ENCODE measurements around the gene KRT35.
"Not testable (repeated sequence)": the region's sequence is repeated elsewhere in the genome, so short reads cannot be mapped to it uniquely, and the experiment has no call there.

Gene KRT35

DNA sequence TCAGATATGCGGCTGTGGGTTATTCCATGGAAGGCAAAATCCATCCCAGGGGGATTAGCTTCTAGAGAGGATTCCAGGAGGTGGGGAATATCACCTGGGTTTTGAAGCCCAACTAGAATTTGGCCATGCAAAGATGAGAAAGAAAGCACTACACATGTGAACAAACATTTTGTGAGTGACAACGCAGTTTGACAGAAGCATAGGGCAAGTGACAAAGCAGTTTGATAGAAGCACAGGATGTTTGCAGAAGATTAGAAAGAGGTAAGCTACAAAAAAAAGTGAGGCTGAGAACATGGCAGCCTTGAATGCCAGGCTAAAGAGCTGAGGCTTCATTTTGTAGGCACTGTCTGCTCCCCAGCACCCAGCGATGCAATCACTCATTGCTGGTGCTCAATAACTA, 27.9 kb downstream of the KRT35 start:
- DNase-seq (ENCODE audit: low read depth), result no peak

DNA sequence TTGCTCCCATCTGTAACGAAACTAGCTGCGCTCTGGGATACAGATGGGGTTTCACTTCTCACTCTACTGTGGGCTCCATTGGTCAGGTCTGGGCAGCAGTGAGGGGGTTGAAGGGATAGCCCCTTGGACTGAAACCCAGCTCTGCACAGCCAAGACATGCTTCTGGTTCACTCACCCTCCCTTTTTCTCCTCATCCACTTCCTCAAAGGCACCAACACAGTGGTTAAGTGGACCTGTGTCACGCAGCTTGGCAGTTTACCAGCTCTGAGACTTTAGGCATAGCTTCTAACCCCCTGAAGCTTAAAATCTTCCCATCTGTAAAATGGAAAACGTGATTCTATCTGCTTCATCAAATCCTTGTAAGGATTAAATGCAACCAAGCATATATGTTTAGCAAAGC, 28.7 kb downstream of the KRT35 start:
- DNase-seq (ENCODE audit: low read depth), result no peak

DNA sequence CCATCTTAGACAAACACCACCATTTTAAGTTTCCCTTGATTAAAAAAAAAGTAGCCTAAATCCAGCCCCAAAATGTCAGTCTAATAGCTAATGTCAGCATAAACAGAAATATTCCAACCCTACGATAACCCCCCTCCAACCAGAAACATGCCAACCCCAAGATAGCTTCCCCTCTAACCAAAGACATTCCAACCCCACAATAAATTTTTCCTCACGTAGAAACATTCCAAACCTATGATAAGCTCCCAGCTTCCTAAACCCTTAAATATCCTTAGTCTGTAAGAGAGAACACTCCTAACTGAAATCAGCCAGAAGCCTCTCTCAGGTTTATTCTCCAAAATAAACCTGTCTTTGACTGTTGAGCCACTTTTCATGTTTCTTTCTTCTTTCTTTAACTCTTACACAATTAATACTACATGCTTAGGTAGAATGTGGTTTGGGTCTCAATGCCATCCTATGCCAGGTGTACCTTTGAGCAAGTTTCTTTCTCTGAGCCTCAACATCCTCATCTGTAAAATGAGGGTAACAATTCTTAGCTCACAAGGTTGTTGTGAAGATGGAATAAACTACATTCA, 29.7 kb downstream of the KRT35 start:
- no peak for DNase-seq (ENCODE audit: low read depth)

DNA sequence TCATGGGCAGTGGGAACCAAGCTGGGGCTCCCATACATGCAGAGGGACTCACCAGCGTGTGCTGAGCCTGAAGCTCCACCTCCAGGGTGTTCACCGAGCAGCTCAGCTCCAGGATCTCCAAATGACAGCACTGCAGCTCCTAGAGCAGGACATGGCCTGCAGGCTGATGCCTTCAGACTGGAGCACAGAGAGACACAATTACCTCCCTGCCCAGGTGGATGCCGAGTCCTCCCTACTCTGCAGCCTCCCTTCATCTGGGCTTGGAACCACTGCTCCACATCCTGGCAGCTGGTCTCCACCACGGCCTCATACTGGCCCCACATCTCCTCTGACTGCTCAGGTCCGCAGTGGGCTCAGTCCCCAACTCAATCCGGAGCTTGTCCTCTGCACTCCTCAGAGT, 31.9 kb downstream of the KRT35 start:
- DNase-seq (ENCODE audit: low read depth), result no peak

DNA sequence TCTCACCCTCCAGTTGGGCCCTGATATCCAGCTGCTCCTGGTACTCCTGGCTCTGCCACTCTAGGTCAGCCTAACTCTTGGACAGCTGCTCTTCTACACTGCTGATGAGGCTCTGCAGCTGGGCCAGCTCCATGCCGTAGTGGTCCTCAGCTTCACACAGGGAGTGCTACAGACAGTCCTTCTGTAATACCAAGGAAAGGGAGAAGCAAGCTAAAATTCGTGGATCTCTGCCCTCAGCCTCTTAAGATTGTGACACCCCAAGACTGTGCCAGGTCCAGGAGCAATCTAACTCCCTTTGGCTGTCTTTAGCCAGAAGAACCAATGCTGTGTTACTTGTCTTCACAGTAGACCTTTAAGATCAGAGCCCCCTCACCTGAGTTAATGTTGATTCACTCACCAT, 32.4 kb downstream of the KRT35 start:
- DNase-seq (ENCODE audit: low read depth), result no peak

DNA sequence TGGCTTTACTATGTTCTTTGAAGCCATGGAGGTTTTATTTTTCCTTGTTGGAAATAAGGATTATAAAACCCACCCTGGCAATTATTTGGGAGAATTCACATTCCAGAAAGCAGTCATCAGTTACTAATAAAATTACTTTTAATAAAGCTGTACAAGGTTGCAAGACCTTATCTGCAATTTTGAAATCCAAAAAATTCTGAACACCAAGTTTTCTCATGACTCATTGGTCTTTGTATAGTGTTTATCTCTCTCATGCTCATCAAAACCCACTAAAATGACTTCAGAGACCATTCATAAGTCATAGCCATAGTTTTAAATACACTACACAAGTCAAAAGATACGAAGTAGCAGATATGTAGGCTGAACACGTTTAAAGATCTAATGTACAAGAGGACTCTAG, 34.1 kb downstream of the KRT35 start:
- DNase-seq (ENCODE audit: low read depth), result no peak

DNA sequence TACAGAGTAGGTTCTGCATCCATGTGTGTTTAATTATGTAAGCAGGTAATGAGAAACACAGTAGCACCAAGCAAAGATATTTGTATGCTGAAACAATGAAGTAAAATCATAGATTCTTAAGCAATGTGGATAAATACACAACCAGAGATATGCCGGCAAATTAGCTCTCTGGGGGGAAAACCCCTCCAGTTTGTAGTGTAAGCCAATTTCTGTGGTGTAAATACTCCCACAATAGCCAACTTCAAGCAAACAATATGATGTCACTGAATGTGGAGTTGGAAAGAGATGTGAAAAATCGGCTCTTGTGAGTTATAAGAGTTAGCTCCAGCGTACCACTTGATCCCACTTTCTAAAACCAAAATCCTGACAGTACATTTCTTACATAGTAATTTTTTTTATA, 36.3 kb downstream of the KRT35 start:
- DNase-seq (ENCODE audit: low read depth), result no peak

DNA sequence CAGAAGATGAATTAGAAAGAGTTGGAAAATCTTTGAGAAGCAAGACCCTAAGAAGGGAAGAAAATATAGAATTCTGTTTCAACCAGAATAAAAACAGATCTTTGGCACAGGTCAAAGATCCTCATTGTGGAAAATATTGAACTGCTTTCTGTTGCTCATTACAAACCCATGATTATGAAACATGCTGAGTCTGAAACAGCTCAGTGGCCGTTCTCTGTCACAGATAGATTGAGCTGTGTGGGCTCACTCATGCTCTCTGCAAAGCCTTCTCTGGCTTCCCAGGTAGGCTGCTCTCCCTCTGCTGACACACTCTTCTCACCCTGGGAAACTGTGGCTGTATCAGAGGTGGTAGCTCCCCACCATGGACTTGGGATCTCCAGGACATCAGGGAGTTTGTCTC, 36.8 kb downstream of the KRT35 start:
- DNase-seq (ENCODE audit: low read depth), result no peak

DNA sequence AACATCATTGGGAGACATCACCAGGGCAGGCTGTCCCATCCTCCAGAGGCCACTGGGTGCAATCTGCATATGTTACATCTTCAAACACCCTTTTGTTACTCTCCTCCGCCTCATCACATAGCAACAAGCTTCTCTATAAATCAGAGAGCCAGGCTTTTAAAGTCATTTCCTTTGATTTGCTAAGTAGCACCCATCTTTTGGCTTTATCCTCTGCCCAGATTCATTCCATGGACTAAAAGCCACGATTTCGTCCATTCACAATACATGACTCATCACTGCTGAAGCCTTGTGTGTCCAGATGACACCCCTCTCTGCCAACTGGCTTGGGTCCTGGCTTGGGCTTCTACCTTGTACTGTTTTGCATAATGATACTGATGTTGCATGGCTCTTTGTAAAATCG, 38.2 kb downstream of the KRT35 start:
- peak; percentile 84 for DNase-seq (ENCODE audit: low read depth)

DNA sequence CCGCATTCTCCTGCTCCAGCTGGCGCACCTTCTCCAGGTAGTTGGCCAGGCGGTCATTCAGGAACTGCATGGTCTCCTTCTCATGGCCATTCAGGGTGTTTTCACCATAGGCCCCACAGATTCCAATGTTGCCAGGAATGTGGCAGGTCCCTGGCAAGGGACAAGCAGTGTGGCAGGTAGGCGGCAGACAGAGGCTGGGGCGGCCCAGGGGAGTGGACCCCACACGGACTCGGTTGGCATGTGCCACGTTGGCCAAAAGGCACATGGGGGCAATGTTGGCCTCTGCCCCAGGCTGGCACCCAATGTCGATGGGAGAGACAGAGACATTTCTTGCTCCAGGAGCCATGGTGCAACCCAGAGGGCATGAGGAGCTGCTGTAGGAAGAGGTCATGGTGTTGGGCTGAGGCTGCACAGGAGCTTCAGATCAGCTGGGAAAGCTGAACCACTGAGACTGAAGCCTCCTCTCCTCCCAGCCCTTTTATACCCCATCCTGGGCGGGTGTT, 40.4 kb downstream of the KRT35 start, which contains the start of gene KRT38:
TSS of gene KRT38 (minus strand) at position 453 of the 503 bp plus-strand sequence. CDS start at position 391, 62 bp downstream.
- DNase-seq (ENCODE audit: low read depth), result no peak

DNA sequence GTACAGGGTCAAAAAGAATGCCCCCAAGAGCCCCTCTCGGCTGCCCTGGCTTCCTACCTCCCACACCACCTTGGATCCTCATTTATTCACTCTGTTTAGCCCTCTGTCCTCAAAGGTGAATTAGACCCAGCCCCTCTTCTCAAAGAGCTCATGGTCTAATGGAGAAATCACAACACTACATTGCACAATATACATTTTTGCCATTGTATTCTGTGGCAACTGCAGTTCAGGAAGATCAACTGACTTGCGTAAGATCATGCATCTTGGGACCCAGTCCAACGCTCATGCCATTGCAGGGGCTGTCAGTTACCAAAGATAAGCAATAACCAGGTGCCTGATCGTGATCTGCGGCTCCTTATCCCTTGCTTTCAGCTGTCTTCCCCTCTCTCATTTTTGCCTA, 41.6 kb downstream of the KRT35 start:
- DNase-seq (ENCODE audit: low read depth), result no peak

DNA sequence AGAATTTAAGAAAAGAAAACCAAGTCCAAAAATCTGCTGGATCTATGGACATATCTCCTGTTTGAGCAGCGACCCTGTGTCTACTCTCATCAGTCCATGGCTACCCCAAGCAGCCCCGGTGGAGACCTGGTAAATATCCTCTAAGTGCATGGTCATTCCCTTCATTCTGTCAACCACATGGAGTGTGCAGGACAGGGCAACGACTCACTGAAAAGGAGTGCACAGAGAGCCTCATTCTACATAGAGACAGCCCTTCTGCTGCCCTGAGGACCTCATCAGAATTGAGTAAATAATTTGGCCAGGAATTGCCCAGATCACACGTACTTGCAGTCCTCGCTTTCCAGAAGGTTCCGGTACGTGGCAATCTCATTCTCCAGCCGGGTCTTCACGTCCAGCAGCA, 43.2 kb downstream of the KRT35 start:
- no peak for DNase-seq (ENCODE audit: low read depth)

DNA sequence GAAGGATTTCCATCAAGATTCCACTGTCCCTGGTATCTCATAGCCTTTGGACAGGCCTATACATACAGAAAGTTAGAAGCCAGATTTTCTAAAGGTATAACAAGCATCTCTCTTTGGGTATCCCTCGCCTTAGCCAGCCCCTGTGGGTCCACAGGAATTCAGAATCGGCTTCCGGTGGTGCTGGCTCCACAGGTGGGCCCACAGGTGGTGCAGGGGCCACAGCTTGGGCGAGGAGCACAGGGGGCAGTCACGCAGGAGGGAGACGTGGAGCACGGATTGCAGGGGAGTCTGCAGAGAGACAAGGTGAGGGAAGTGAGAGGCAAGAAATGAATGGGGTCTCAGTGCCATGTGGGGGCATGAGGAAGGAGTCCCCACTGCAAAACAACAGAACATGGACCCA, 43.7 kb downstream of the KRT35 start:
- no peak for DNase-seq (ENCODE audit: low read depth)

DNA sequence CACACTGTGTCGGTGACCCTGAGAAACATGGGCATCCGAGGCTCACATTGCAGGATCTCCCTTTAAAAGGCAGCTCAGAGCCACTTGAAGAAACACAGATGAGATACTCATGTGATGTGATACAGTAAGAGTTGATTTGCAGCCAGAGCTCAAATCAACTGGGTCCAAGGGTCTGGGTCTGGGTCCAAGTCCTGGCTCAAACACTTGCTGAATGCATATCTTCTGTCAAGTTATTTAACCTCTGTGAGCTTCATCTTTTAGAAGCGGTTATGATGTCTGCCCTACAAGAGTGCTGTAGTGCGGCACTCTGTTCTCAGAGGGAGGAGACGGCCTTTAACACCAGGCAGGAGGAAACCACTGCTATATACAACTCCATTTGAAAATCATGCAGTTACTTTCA, 46.5 kb downstream of the KRT35 start:
- no peak for DNase-seq (ENCODE audit: low read depth)

DNA sequence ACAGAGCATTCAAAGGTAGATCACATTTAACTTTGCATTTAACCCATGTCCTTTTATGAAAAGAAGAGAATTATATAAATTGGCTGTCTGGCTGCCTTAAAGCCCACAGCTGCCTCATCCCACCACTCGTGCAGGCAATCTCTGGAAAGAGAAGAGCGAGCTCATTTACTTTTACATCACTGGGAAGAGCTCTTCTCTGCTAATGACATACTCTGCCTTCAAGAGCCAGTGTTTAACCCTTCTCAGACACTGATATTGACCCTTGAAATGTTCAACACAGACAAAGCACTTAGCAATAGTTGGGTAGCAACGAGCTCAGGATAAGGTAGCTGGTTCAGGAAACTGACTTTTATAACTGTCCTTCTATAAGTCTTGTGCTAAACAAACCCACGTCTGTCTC, 46.9 kb downstream of the KRT35 start:
- DNase-seq (ENCODE audit: low read depth), result no peak

DNA sequence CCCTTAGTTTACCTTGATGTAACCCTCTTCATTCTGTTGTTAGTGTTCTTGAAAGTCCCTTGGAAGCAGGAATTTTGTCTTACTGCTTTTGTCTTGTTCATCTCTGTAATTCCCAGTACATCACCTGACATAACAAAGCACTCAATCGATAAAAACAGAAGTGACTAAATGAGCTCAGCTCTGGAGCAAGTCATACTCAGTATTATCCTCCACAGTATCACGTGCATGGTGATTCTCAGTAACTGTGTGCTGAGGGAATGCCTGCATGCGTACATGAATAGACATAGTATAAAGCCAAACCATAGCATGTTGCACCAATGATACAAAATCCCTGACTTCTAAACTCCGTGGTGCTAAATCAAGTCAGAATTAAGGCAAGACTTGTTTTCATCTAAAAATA, 47.4 kb downstream of the KRT35 start:
- DNase-seq (ENCODE audit: low read depth), result no peak

DNA sequence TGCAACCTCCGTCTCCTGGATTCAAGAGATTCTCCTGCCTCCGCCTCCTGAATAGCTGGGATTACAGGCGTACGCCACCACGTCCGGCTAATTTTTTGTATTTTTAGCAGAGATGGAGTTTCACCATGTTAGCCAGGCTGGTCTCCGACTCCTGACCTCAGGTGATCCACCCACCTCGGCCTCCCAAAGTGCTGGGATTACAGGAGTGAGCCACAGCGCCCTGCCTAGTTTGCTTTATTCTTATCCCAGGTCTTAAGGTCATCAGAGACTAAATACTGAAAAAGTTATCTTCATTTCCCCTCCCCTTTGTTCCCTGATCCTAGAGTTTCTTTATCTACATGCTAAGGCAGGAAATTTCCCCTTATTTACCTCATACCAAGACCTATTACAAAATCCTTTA, 50.6 kb downstream of the KRT35 start:
- DNase-seq (ENCODE audit: low read depth), result not testable (repeated sequence)

DNA sequence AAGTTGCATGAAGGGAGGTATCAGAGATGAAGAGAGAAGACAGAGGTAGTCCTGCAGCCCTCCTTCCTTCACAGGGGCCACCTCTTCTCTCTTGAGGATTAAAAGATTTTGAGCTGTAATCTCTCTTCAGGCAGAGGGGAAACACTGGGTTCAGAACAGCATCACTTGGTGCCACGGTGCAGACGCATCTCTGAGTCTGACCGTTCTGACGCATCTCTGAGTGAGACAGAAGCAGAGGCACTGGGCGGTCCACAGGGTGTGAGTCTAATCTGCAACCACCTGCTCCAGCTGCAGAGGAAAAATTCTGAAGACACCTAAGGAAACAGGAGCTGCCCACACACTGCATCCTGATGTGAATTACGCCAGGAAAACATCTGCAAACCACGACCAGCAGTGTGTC, 51.3 kb downstream of the KRT35 start:
- no peak for DNase-seq (ENCODE audit: low read depth)

DNA sequence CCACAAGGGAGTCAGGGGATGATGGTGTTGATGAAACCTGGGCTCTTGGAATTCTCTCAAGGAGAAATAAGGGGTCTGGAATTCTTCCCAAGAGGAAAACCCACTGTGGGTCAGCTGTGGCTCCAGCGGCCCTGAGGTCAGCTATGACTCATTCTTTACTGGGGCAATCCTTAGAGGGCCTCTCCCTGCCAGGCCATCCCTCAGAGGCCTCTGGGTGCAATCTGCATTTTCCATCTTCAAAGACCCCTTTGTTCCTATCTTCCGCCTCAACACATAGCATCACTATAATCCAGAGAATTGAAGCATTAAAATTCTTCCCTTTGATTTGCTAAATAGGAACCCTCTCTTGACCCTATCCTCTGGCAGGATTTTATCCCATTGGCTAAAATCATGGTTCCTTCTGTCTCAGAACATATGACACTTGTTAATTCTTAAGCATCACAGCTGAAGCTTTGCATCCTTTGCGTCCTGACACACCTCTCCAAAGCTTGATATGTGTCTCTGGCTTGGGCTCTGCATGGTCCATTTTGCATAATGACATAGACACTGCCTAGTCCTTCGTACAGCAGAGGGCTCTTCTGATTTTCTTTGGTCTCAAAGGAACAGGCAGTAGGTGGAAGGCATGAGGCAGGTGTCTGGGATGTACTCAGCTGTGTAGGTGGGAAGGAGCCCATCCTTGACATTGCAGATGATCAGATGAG, 52.2 kb downstream of the KRT35 start:
- no peak for DNase-seq (ENCODE audit: low read depth)

All from GM04503 (cell line).